ENCODE data around the gene CCDC88C. TPM values are rescaled to one million over a fixed set of nuclear protein-coding genes. Genes with fewer than 3 reads are reported as not detected.

CCDC88C gene
- total and polyA plus RNA-seq, 2 donors (not counting 3 experiments of a cell fraction or from before 2014, with no cell fraction given): 11.4 to 52.1 TPM

DNA sequence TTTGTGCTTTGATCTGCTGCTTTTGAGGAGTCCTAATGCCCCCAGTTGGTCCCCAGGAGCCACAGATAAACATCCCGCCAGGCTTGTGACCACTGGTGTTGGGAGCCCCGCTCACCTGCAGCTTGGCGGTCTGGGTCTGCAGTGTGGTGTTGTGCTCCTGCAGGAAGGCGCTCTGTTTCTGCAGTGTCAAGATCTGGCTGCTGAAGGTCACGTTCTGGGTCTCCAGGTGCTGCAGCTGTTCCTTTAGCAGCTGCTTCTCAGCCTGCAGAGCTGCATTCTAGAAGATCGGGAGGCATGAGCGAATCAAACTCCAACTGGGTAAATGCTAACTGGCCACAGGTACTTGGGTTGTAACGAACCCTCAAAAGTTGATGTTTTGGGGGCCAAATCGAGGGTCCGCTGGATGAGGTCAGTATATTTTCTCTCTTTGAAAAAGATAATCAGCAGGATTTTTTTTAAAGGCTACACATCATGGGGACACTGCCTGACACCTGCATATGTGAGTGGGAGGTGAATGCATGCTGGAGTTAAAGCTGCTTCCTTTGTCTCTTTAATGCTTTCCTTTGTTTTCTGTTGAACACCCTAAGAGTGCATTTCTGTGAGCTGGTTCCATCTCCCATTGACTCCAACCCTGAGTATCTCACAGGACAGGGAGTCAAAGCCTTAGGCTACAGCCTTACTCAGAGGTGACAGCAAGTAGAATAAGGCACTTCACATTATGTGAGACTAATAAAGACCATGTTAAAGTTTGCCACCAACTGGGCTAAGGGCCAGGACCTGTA is 111.8 kb downstream of the CCDC88C start:
- H3K4me2 ChIP-seq (ENCODE audit: insufficient read depth, low read length): no peak overlapping the region
- no peak overlapping the region for H3K9ac ChIP-seq (replicated peaks; ENCODE audit: extremely low read depth, insufficient read depth, low read length)
- POLR2A ChIA-PET: no interaction called here
- FAIRE-seq (no peak), DNase-seq (ENCODE audit: low read depth, low spot score) (no peak)
- H3K4me1 ChIP-seq (ENCODE audit: control insufficient read depth, extremely low read depth, insufficient read depth, low read length): peaks cover 9% of the 10 kb centered on the region
- no peaks in the 10 kb centered on the region for H3K79me2 ChIP-seq (ENCODE audit: control insufficient read depth, insufficient read depth, low read length)
- H3K9me1 ChIP-seq (replicated peaks; ENCODE audit: control insufficient read depth, extremely low read depth, insufficient read depth, low read length): no peaks in the 10 kb centered on the region
- H3K27me3 ChIP-seq (ENCODE audit: control insufficient read depth in 2 of 2, insufficient read depth in 2 of 2, low read length in 2 of 2): no peaks in the 10 kb centered on the region
- H3K4me3 ChIP-seq (replicated peaks in 1 of 3; ENCODE audit: insufficient read depth in 1 of 3, low read depth in 1 of 3, low read length in 3 of 3): no peak overlapping the region
- CTCF ChIA-PET: no interaction called here
- H4K20me1 ChIP-seq (replicated peaks; ENCODE audit: control insufficient read depth, extremely low read depth, insufficient read depth, low read length): no peaks in the 10 kb centered on the region
- dilution Hi-C loops (cut with MboI; ENCODE audit: extremely low pct_ligation_motif_present, low sequenced_read_pairs) (no loop called here), intact Hi-C loops (cut with micrococcal nuclease) (no loop called here)
- TF ChIP-seq JUN (IDR thresholded peaks at IDR 0.05; ENCODE audit: borderline replicate concordance, insufficient read depth, insufficient read length, low read depth) (no peak), MAX (IDR thresholded peaks at IDR 0.05; ENCODE audit: insufficient read depth, insufficient read length) (no peak), POLR2A (IDR thresholded peaks at IDR 0.05; ENCODE audit: low read depth, low read length) (no peak), MYC (IDR thresholded peaks at IDR 0.05; ENCODE audit: low read depth, low read length) (no peak), CTCF (IDR thresholded peaks at IDR 0.05; ENCODE audit: extremely low read depth in 1 of 2, insufficient read depth in 1 of 2, low read depth in 1 of 2, low read length in 2 of 2) (no peak), FOS (IDR thresholded peaks at IDR 0.05; ENCODE audit: borderline replicate concordance, insufficient read depth, low read length) (no peak), POLR2AphosphoS5 (IDR thresholded peaks at IDR 0.05; ENCODE audit: insufficient read depth, low read depth, low read length) (no peak), EZH2 (IDR thresholded peaks at IDR 0.05; ENCODE audit: borderline replicate concordance, low read depth, low read length, severe bottlenecking) (no peak), GATA2 (IDR thresholded peaks at IDR 0.05; ENCODE audit: insufficient read depth, insufficient read length, low read depth, low read length) (no peak)
- H3K9me3 ChIP-seq (replicated peaks; ENCODE audit: control insufficient read depth, insufficient read depth, low read length): no peaks in the 10 kb centered on the region
- H3K27ac ChIP-seq (ENCODE audit: insufficient read depth, low read depth, low read length): no peak overlapping the region
- H2AFZ ChIP-seq (ENCODE audit: low read depth, low read length): no peak overlapping the region
- BruUV-seq (replicated peaks): no TSS peak
- H3K36me3 ChIP-seq (ENCODE audit: control insufficient read depth in 2 of 2, extremely low read depth in 1 of 2, insufficient read depth in 2 of 2, low read length in 2 of 2): peaks cover 0 to 25% of the 10 kb centered on the region in 2 experiments

Data from endothelial cell of umbilical vein (primary cell).